Vagina (tissue), 2 donors: ENCODE measurements around the gene MRPS12. TPM values are rescaled to one million over a fixed set of nuclear protein-coding genes. Genes with fewer than 3 reads are reported as not detected.
A peak's percentile ranks its signal among the peaks of the same experiment; 100 is the strongest.

Experiments used
- DNase-seq, 2 donors: peaks; one replicate each; pipeline ENCODE4 v3.0.0-alpha.2; 2017; ENCODE audit errors: extremely low spot score in 2 of 2
- H3K27ac ChIP-seq: fragments of 200-600 bp; sonication (generic); one replicate; pipeline ENCODE4 v1.5.1; 2019
- H3K27me3 ChIP-seq: fragments of 200-600 bp; sonication (generic); one replicate; pipeline ENCODE4 v1.5.1; 2019
- H3K36me3 ChIP-seq, 2 donors: fragments of 200-600 bp; sonication (generic); one replicate each; pipeline ENCODE4 v1.5.1; 2017 to 2019
- H3K4me1 ChIP-seq: fragments of 200-600 bp; sonication (generic); one replicate; pipeline ENCODE4 v1.5.1; 2019
- H3K4me3 ChIP-seq, 2 donors: fragments of 200-600 bp; sonication (generic); 1 replicate in 1 of 2; 2 replicates in 1 of 2; pipeline ENCODE4 v1.5.1; 2016 to 2019
- H3K9me3 ChIP-seq: fragments of 200-600 bp; sonication (generic); one replicate; pipeline ENCODE4 v1.5.1; 2019
- POLR2A ChIP-seq, 2 donors: fragments of 450-650 bp; IDR thresholded peaks; one replicate each; pipeline ENCODE4 v1.6.1; 2017; ENCODE audit warnings: antibody characterized with exemption in 2 of 2, mild to moderate bottlenecking in 2 of 2, moderate library complexity in 2 of 2
- POLR2AphosphoS5 ChIP-seq, 2 donors: sonication (generic); formaldehyde crosslinking; IDR thresholded peaks; one replicate each; pipeline ENCODE4 v1.9.0; 2017; ENCODE audit warnings: antibody characterized with exemption in 2 of 2, mild to moderate bottlenecking in 2 of 2, low read depth in 1 of 2; ENCODE audit not compliant: insufficient read depth in 1 of 2
- intact Hi-C: fragments of 100-400 bp; cut with DNase I; formaldehyde crosslinking; loops from one replicate; pipeline ENCODE4 v1.15.1; 2023
- total RNA-seq: library from RNA; depleted of rRNA; stranded (reverse); fragments of >200 nt; gene quantifications from one replicate; pipeline ENCODE4 v1.2.3, GENCODE V29; 2016
- TF ChIP-seq, protein P1 (sequence below), 3 experiments: fragments of 450-650 bp in 2 of 3; fragments of 200-600 bp in 1 of 3; sonication (generic) in 1 of 3; IDR thresholded peaks; one replicate each; pipeline ENCODE4 v1.5.1; 2017 to 2019; ENCODE audit warnings: antibody characterized with exemption in 3 of 3, mild to moderate bottlenecking in 2 of 3, moderate library complexity in 2 of 3

Gene MRPS12
- total RNA-seq, 1 donor from 2014 or later: 44.7 TPM

DNA sequence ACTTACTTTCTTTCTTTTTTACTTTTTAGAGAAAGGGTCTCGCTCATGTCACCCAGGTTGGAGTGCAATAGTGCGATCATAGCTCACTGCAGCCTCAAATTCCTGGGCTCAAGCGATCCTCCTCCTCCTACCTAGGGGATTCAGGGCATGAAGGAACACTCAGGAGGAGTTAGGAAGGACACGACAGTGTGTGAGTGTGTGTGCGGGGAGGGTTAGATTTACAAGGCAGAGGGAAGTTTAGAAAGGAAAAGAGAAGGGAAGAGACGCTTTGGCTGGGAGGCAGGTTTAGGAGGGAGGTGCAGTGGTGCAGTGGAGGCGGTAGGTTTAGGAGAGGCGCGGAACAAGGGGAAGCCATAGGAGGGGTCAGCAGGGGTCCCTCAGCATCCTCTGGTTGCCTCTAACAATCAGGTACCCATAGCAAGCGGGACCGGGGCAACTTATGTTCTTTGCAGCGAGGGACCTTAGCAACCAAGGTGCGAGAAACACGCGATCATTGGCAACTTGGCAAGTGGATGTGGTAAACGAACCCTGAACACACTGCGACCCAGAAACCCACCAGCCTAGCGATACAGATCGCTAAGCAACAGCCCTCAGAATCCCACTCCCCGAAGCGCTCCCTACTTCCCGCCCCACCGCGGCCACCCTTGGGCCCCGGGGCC, 31.8 kb upstream of the MRPS12 start:
- H3K36me3 ChIP-seq: no peaks in the 10 kb centered on the region
- intact Hi-C loops: no loop called here
- H3K9me3 ChIP-seq: no peaks in the 10 kb centered on the region
- TF ChIP-seq, protein P1, sequence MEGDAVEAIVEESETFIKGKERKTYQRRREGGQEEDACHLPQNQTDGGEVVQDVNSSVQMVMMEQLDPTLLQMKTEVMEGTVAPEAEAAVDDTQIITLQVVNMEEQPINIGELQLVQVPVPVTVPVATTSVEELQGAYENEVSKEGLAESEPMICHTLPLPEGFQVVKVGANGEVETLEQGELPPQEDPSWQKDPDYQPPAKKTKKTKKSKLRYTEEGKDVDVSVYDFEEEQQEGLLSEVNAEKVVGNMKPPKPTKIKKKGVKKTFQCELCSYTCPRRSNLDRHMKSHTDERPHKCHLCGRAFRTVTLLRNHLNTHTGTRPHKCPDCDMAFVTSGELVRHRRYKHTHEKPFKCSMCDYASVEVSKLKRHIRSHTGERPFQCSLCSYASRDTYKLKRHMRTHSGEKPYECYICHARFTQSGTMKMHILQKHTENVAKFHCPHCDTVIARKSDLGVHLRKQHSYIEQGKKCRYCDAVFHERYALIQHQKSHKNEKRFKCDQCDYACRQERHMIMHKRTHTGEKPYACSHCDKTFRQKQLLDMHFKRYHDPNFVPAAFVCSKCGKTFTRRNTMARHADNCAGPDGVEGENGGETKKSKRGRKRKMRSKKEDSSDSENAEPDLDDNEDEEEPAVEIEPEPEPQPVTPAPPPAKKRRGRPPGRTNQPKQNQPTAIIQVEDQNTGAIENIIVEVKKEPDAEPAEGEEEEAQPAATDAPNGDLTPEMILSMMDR (IDR thresholded peaks at IDR 0.05): no peak
- no peak for TF ChIP-seq POLR2A (IDR thresholded peaks at IDR 0.05)
- no peak for TF ChIP-seq POLR2AphosphoS5 (IDR thresholded peaks at IDR 0.05; ENCODE audit: insufficient read depth in 1 of 2, low read depth in 1 of 2)
- no peak for DNase-seq
- peak overlapping the region; percentile 93 for H3K27ac ChIP-seq
- peaks cover 35% of the 10 kb centered on the region for H3K4me1 ChIP-seq
- H3K27me3 ChIP-seq: no peaks in the 10 kb centered on the region
- peak overlapping the region; percentile 66 to 96 for H3K4me3 ChIP-seq

GRCh38 chr19:38899447-38900201, 31.1 kb upstream of the MRPS12 start, which contains the start of the genes NFKBIB and SIRT2:
Gene NFKBIB (plus strand): TSS chr19:38899969. CDS start chr19:38900033, 64 bp downstream.
Gene SIRT2 (minus strand): TSS chr19:38899618. CDS start chr19:38899521, 97 bp downstream.
- no peaks in the 10 kb centered on the region for H3K36me3 ChIP-seq
- intact Hi-C loops: no loop called here

GRCh38 chr19:38900202-38900629, 30.5 kb upstream of the MRPS12 start:
- H3K4me1 ChIP-seq: peaks cover 35% of the 10 kb centered on the region
- no peaks in the 10 kb centered on the region for H3K27me3 ChIP-seq
- peaks cover 0 to 4% of the 10 kb centered on the region in 2 donors for H3K36me3 ChIP-seq
- no peak for TF ChIP-seq POLR2A (IDR thresholded peaks at IDR 0.05)
- TF ChIP-seq, protein P1 (IDR thresholded peaks at IDR 0.05): no peak
- no peak for TF ChIP-seq POLR2AphosphoS5 (IDR thresholded peaks at IDR 0.05; ENCODE audit: insufficient read depth in 1 of 2, low read depth in 1 of 2)
- peak overlapping the region; percentile 66 to 96 for H3K4me3 ChIP-seq
- H3K27ac ChIP-seq: peak overlapping the region; percentile 93
- no peak for DNase-seq
- H3K9me3 ChIP-seq: no peaks in the 10 kb centered on the region
- intact Hi-C loops: no loop called here

More at GRCh38 chr19:38899447-38900201, 31.1 kb upstream of the MRPS12 start, which contains the start of the genes NFKBIB and SIRT2:
- peak within 1 kb of the TSS; percentile 93 for H3K27ac ChIP-seq
- peaks cover 35% of the 10 kb centered on the region for H3K4me1 ChIP-seq
- H3K27me3 ChIP-seq: no peaks in the 10 kb centered on the region
- TF ChIP-seq POLR2A (IDR thresholded peaks at IDR 0.05) (peak in 1 of 2 donors; percentile 67), POLR2AphosphoS5 (IDR thresholded peaks at IDR 0.05; ENCODE audit: insufficient read depth in 1 of 2, low read depth in 1 of 2) (peak; percentile 95 to 98)
- TF ChIP-seq, protein P1 (IDR thresholded peaks at IDR 0.05): no peak
- no peaks in the 10 kb centered on the region for H3K9me3 ChIP-seq
- peak; percentile 100 for DNase-seq
- H3K4me3 ChIP-seq: peak within 1 kb of the TSS; percentile 66 to 96

- no peak for DNase-seq
- H3K27ac ChIP-seq: no peak overlapping the region
- peak overlapping the region; percentile 66 to 96 for H3K4me3 ChIP-seq
- H3K4me1 ChIP-seq: peaks cover 35% of the 10 kb centered on the region
- H3K9me3 ChIP-seq: no peaks in the 10 kb centered on the region
- TF ChIP-seq POLR2A (IDR thresholded peaks at IDR 0.05) (no peak), POLR2AphosphoS5 (IDR thresholded peaks at IDR 0.05; ENCODE audit: insufficient read depth in 1 of 2, low read depth in 1 of 2) (no peak)
- TF ChIP-seq, protein P1 (IDR thresholded peaks at IDR 0.05): no peak
- peaks cover 0 to 9% of the 10 kb centered on the region in 2 donors for H3K36me3 ChIP-seq
- intact Hi-C loops: no loop called here
- no peaks in the 10 kb centered on the region for H3K27me3 ChIP-seq
Measured at GRCh38 chr19:38900743-38901190, 30.0 kb upstream of the MRPS12 start.
